Keratinocyte (primary cell): ENCODE data around the gene MSGN1. TPM values are rescaled to one million over a fixed set of nuclear protein-coding genes. Genes with fewer than 3 reads are reported as not detected.

ENCODE experiments used
- DNase-seq: peaks from one replicate; pipeline ENCODE4 v3.0.0-alpha.2; 2011; ENCODE audit warnings: low read depth, missing footprints, low spot score
- FAIRE-seq: peaks from 2 replicates; lab custom pipeline; 2011; peaks lifted over from hg19 to GRCh38; lab: Jason Lieb, UNC
- H2AFZ ChIP-seq: 2 replicates; pipeline ENCODE4 v1.6.0; 2012; ENCODE audit warnings: low read length, control low read depth, inconsistent platforms; ENCODE audit not compliant: control insufficient read depth
- H3K27ac ChIP-seq: 2 replicates; pipeline ENCODE4 v1.5.1; 2011; ENCODE audit warnings: low read length; ENCODE audit not compliant: control insufficient read depth, insufficient read depth
- H3K27me3 ChIP-seq: 3 replicates; pipeline ENCODE4 v1.6.0; 2011; ENCODE audit warnings: low read length; ENCODE audit not compliant: control insufficient read depth, insufficient read depth; ENCODE audit errors: extremely low read depth
- H3K36me3 ChIP-seq, 2 experiments: 2 replicates in 1 of 2; 3 replicates in 1 of 2; pipeline ENCODE4 v1.5.1; 2011; ENCODE audit warnings: low read length in 2 of 2, mild to moderate bottlenecking in 1 of 2; ENCODE audit not compliant: control insufficient read depth in 2 of 2, insufficient read depth in 2 of 2; ENCODE audit errors: extremely low read depth in 1 of 2
- H3K4me1 ChIP-seq: 3 replicates; pipeline ENCODE4 v1.5.1; 2011; ENCODE audit warnings: low read length; ENCODE audit not compliant: control insufficient read depth, insufficient read depth; ENCODE audit errors: extremely low read depth
- H3K4me2 ChIP-seq: 3 replicates; pipeline ENCODE4 v1.6.0; 2011; ENCODE audit warnings: low read depth, low read length; ENCODE audit not compliant: control insufficient read depth, insufficient read depth; ENCODE audit errors: extremely low read depth
- H3K4me3 ChIP-seq, 3 experiments: fragments of 200-600 bp in 1 of 3; sonication (generic) in 1 of 3; 2 replicates in 2 of 3; 3 replicates in 1 of 3; pipeline ENCODE4 v1.5.1; 2011 to 2016; ENCODE audit warnings: low read length in 3 of 3, mild to moderate bottlenecking in 3 of 3, control low read depth in 2 of 3, inconsistent platforms in 1 of 3, low read depth in 1 of 3, mixed read lengths in 1 of 3, mixed run types in 1 of 3, moderate library complexity in 1 of 3; ENCODE audit not compliant: control insufficient read depth in 2 of 3, insufficient read depth in 2 of 3; ENCODE audit errors: extremely low read depth in 1 of 3
- H3K79me2 ChIP-seq: 2 replicates; pipeline ENCODE4 v1.6.0; 2012; ENCODE audit warnings: low read length; ENCODE audit not compliant: control insufficient read depth, insufficient read depth
- H3K9ac ChIP-seq: 3 replicates; pipeline ENCODE4 v1.6.0; 2011; ENCODE audit warnings: low read length; ENCODE audit not compliant: control insufficient read depth, insufficient read depth; ENCODE audit errors: extremely low read depth
- H3K9me1 ChIP-seq: 3 replicates; pipeline ENCODE4 v1.6.0; 2011; ENCODE audit warnings: low read length; ENCODE audit not compliant: control insufficient read depth, insufficient read depth; ENCODE audit errors: extremely low read depth
- H3K9me3 ChIP-seq: 2 replicates; pipeline ENCODE4 v1.5.1; 2012; ENCODE audit warnings: low read depth, low read length; ENCODE audit not compliant: control insufficient read depth
- H4K20me1 ChIP-seq: 3 replicates; pipeline ENCODE4 v1.6.0; 2011; ENCODE audit warnings: low read length; ENCODE audit not compliant: control insufficient read depth, insufficient read depth; ENCODE audit errors: extremely low read depth
- EZH2 ChIP-seq: IDR thresholded peaks from one replicate; pipeline ENCODE4 v1.6.1; 2012; ENCODE audit warnings: inconsistent platforms, mild to moderate bottlenecking, low read length, moderate library complexity
- dilution Hi-C: fragments of 300-500 bp; cut with MboI; formaldehyde crosslinking; loops from one replicate; pipeline ENCODE4 v1.7.0; 2020; ENCODE audit warnings: low sequenced_read_pairs; ENCODE audit not compliant: extremely low pct_ligation_motif_present
- polyA plus RNA-seq, 5 experiments: library from polyadenylated mRNA; depleted of rRNA in 3 of 5; stranded (reverse) in 3 of 5; stranded (forward) in 1 of 5; unstranded in 1 of 5; fragments of >200 nt; gene quantifications; 1 replicate in 1 of 5; 2 replicates in 3 of 5; 3 replicates in 1 of 5; pipeline versions ENCODE4 v1.2.1 to v1.2.3, GENCODE V29; 2011 to 2012; ENCODE audit warnings: missing spikeins in 2 of 5, low read depth in 1 of 5, low replicate concordance in 1 of 5
- TF ChIP-seq, protein P1 (sequence below), 3 experiments: IDR thresholded peaks in 1 of 3; conservative IDR thresholded peaks in 1 of 3; optimal IDR thresholded peaks in 1 of 3; 2 replicates in 2 of 3; 3 replicates in 1 of 3; pipeline versions ENCODE3 to v1.5.1; 2011; ENCODE audit warnings: low read length in 3 of 3, mild to moderate bottlenecking in 3 of 3, moderate library complexity in 2 of 3, control low read depth in 1 of 3, inconsistent platforms in 1 of 3; ENCODE audit not compliant: insufficient read depth in 2 of 3; ENCODE audit errors: extremely low read depth in 1 of 3

MSGN1 gene
- polyA plus RNA-seq, 1 donor (not counting 4 experiments of a cell fraction or from before 2014, with no cell fraction given), result 0.22 TPM

DNA sequence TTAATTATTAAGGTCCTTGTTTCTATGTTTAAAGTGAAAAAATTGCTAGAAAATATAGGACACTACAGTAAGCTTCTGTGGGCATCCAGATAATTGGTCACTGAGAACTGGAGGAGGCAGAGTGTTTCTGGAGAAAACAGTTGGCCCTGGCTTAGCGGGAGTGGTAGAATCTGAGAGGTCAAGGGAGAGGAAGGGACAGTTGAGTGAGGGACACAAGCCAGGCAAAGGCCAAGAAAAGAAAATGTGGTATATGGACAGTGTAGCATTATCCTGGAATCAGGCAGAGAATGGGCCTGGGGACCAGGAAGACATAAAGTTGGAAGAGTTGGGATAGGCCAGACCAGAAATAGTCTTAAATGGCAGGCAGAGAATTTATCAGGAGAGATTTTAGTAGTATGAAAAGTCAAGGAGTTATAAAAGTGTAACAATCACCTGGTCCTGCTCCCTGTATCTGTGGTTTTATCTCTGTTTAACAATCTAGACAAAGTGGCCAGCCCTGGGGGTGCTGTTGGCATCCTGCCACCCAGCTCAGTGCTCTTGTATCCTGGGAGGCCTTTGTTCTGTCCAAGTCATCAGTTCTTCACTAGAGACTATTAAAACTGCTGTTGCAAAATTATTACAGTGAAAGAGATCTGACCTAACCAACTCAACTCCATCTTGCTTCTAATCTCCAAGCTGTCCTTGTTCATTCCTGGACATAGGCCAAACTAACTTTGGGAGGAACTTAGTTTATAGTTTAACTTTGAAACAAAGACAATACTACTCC is 15.4 kb upstream of the MSGN1 start:
- no peaks in the 10 kb centered on the region for H3K36me3 ChIP-seq
- dilution Hi-C loops, result no loop called here
- no peaks in the 10 kb centered on the region for H3K79me2 ChIP-seq
- no peak overlapping the region for H3K4me2 ChIP-seq
- FAIRE-seq, result no peak
- H2AFZ ChIP-seq, result no peak overlapping the region
- no peaks in the 10 kb centered on the region for H3K27me3 ChIP-seq
- no peak overlapping the region for H3K9ac ChIP-seq
- no peaks in the 10 kb centered on the region for H3K9me1 ChIP-seq
- H3K9me3 ChIP-seq, result no peaks in the 10 kb centered on the region
- no peak overlapping the region for H3K27ac ChIP-seq
- H3K4me1 ChIP-seq, result no peaks in the 10 kb centered on the region
- no peak overlapping the region for H3K4me3 ChIP-seq
- DNase-seq, result no peak
- no peaks in the 10 kb centered on the region for H4K20me1 ChIP-seq
- TF ChIP-seq, protein P1, sequence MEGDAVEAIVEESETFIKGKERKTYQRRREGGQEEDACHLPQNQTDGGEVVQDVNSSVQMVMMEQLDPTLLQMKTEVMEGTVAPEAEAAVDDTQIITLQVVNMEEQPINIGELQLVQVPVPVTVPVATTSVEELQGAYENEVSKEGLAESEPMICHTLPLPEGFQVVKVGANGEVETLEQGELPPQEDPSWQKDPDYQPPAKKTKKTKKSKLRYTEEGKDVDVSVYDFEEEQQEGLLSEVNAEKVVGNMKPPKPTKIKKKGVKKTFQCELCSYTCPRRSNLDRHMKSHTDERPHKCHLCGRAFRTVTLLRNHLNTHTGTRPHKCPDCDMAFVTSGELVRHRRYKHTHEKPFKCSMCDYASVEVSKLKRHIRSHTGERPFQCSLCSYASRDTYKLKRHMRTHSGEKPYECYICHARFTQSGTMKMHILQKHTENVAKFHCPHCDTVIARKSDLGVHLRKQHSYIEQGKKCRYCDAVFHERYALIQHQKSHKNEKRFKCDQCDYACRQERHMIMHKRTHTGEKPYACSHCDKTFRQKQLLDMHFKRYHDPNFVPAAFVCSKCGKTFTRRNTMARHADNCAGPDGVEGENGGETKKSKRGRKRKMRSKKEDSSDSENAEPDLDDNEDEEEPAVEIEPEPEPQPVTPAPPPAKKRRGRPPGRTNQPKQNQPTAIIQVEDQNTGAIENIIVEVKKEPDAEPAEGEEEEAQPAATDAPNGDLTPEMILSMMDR (optimal IDR thresholded peaks at IDR 0.05 in 1 of 3, IDR thresholded peaks at IDR 0.05 in 1 of 3, conservative IDR thresholded peaks at IDR 0.05 in 1 of 3; ENCODE audit: extremely low read depth in 1 of 3, insufficient read depth in 2 of 3, low read length in 3 of 3), result no peak
- no peak for TF ChIP-seq EZH2

- no peak for FAIRE-seq
- Histone ChIP-seq H3K4me3 (no peak overlapping the region), H3K27me3 (no peaks in the 10 kb centered on the region)
Observed at GRCh38 chr2:17803497-17803896, 12.8 kb upstream of the MSGN1 start.

More at GRCh38 chr2:17803497-17803896, 12.8 kb upstream of the MSGN1 start:
- Histone ChIP-seq H3K9ac (no peak overlapping the region), H3K9me3 (no peaks in the 10 kb centered on the region), H3K4me2 (no peak overlapping the region), H3K27ac (no peak overlapping the region), H3K4me1 (no peaks in the 10 kb centered on the region), H4K20me1 (no peaks in the 10 kb centered on the region), H2AFZ (no peak overlapping the region), H3K36me3 (no peaks in the 10 kb centered on the region), H3K9me1 (no peaks in the 10 kb centered on the region), H3K79me2 (no peaks in the 10 kb centered on the region)
- dilution Hi-C loops, result no loop called here
- TF ChIP-seq EZH2, result no peak
- TF ChIP-seq, protein P1 (optimal IDR thresholded peaks at IDR 0.05 in 1 of 3, IDR thresholded peaks at IDR 0.05 in 1 of 3, conservative IDR thresholded peaks at IDR 0.05 in 1 of 3; ENCODE audit: extremely low read depth in 1 of 3, insufficient read depth in 2 of 3, low read length in 3 of 3), result no peak
- no peak for DNase-seq
